Mucosa of gallbladder (tissue), 1 donor: ENCODE results near the gene SLC37A3. TPM values are rescaled to one million over a fixed set of nuclear protein-coding genes. Genes with fewer than 3 reads are reported as not detected.

Experiments
- DNase-seq: peaks from one replicate; pipeline ENCODE4 v3.0.0-alpha.2; 2020; ENCODE audit warnings: low spot score
- total RNA-seq: library from RNA; stranded (reverse); gene quantifications from one replicate; pipeline ENCODE4 v1.2.1, GENCODE V29; 2021
- donor health status: DM: no; HTN: no; CAD: no.

The SLC37A3 gene
- total RNA-seq, 1 donor from 2014 or later, result 40.9 TPM

DNA sequence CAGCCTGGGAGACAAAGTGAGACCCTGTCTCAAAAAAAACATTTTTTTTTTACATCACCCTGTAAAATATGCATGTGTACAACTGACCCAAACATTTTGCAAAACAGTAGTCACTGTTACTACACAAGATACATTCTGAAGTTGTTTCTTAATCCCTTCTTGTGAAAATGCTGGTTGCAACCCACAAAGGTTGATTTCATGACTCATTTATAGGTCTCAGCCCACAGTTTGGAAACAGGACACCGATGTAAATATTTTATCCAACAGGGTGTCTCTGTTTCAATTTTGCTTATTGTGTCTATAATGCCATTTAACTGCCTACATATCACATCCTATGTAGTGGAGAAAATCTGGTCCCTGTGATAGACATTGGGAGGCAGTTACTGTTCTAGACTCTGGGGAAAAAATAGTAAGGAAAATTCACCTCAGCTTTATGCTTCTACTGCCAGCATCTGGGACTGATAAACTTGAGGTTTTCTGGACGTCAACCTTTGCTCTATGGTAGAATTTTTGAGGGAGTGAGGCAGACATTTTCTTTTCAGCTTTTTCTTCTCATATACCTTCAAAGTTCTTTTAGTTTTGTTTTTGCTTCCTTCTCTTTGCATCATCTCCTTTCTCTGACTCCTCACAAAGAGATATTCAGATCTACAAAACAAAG, 4.0 kb upstream of the SLC37A3 start:
- no peak for DNase-seq

DNA sequence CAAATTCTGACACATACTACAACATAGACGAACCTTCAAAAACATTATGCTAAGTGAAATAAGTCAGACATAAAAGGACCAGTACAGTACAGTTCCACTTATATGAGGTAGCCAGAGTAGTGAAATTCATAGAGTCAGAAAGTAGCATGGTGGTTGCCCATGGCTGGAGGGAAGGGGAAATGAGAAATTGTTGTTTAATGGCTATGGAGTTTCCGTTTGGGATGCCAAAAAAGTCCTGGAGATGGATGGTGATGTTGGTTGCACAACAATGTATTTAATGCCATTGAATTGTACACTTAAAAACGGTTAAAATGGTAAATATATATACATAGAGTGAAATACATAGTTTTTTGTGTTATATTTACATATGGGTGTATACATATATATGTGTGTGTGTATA, 2.1 kb upstream of the SLC37A3 start:
- DNase-seq, result no peak

DNA sequence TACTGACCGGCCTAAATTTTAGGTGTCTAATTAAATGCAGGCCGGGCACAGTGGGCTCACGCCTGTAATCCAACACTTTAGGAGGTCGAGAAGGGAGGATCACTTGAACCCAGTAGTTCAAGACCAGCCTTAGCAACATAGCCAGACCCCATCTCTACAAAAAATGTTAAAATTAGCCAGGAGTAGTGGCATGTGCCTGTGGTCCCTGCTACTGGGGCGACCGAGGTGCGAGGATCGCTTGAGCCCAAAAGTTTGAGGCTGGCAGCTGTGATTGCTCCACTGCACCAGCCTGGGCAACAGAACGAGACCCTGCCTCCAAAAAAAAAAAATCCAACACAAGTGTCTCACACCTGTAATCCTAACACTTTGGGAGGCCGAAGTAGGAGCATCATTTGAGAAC, 491 bp upstream of the SLC37A3 start:
- DNase-seq, result no peak

DNA sequence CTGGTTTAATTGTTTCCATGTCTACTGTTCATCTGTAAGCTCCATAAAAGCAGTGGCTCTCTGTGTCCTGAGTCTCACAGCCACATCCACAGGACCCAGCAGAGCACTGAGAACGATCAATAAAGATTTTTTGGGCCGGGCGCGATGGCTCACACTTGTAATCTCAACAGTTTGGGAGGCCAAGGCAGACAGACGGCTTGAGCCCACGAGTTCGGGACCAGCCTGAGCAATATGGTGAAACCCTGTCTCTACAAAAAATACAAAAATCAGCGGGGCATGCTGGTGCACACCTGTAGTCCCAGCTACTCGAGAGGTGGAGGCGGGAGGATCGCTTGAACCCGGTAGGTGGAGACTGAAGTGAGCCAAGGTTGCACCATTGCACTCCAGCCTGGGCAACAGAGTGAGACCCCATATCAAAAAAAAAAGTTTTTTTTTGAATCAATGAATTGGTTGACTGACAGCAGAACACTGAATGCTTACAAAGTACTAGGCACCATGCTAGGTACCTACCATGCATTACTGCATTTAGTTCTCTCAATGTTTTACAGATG, 4.5 kb downstream of the SLC37A3 start:
- no peak for DNase-seq

- DNase-seq, result no peak
These were observed 6.7 kb downstream of the SLC37A3 start for GRCh38 chr7:140391634-140392033.

- no peak for DNase-seq
These were observed 7.7 kb downstream of the SLC37A3 start for GRCh38 chr7:140390466-140391190.

GRCh38 chr7:140390034-140390433, 8.3 kb downstream of the SLC37A3 start:
- DNase-seq, result no peak

DNA sequence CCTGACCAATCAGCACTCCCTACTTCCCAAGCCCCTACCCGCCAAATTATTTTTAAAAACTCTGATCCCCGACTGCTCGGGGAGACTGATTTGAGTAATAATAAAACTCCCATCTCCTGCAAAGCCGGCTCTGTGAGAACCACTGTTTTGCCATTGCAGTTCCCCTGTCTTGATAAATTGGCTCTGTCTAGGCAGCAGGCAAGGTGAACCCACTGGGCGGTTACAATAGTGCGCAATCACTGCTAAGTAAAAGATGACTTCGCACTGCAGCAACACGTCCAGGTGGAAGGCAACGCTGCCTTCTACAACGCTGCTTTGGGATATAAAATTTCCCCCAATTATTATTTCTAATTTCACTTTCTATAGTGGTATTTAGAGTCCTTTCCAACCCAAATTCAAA, 8.9 kb downstream of the SLC37A3 start:
- no peak for DNase-seq

DNA sequence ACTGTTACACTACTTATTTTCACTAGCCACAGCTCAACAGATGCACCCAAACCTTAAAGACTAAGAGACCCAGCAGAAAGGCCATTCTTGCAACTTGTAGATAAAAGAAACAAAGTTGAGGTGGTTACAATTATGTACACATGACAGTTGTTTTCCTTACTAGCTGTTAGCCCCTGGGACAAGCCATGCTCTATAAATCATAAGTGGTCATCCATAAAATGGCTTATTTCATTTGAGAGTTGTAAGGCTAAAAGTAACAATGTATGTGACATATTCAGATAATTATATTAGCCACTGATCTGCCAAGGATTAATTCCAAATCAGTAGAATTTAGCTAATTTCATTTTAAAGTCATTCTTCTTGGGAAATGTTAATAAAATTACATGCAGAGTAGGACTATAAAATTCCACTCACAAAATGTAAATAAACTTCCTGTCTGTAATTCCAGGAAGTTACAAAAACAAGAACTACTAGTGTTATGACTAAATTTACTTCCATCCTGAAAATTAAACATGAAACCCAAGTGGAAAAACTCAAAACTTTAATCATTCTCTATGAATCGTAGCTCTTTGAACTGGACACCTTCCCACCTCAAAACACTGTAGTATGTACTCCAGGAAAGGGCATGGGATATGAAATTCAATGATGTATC, 13.3 kb downstream of the SLC37A3 start:
- DNase-seq, result no peak

DNA sequence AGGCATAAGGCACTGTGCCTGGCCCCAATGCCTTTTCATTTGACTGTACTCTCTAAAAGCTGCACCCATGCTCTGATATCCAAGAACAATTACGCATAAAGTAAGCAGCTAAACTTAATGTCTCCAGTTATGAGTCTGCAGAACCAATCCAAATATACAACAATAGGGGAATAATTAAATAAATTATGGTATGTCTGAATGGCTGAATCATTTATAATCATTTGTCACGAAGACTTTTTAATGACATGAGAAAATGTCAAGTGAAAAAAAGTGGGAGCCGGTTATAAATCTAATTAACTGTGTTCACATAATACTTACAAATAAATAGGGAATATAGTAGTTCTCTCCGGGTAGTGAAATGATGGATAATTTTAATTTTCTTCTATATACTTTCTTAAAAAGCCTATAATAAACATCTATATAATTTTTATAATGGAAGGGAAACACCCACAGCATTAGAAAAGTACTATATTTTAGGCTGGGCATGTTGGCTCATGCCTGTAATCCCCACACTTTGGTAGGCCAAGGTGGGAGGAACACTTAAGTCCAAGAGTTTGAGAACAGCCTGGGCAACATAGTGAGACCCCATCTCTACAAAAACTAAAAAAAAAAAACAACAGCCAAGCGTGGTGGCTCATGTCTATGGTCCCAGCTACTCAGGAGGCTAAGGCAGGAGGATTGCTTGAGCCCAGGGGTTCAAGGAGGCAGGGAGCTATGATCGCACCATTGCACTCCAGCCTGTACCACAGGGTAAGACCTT, 14.2 kb downstream of the SLC37A3 start:
- no peak for DNase-seq

- no peak for DNase-seq
These were observed 22.2 kb downstream of the SLC37A3 start for GRCh38 chr7:140375892-140376730.

GRCh38 chr7:140375323-140375722, 23.0 kb downstream of the SLC37A3 start:
- no peak for DNase-seq

DNA sequence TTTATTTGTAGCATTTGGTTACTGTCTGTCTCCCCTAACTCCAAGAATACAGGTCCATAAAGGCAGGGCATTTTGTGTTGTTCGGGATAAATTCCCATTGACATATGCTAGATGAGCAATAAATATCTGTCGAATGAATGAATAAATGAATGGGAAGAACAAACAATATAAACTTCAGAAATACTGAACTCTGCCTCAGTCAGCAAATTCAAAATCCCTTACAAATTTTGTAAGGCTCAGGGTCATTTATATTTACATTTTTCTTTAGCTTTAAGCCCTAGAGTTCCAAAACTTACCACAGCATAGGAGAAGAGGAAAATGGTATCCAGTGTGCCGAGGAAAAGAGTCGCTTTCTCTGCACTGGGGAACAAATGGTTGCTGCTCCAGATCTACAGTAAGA, 29.0 kb downstream of the SLC37A3 start:
- DNase-seq, result no peak

- no peak for DNase-seq
These were observed 30.8 kb downstream of the SLC37A3 start for GRCh38 chr7:140367528-140367927.

- DNase-seq, result no peak
These were observed 33.5 kb downstream of the SLC37A3 start for GRCh38 chr7:140364819-140365218.

GRCh38 chr7:140360697-140361229, 37.6 kb downstream of the SLC37A3 start:
- DNase-seq, result no peak

DNA sequence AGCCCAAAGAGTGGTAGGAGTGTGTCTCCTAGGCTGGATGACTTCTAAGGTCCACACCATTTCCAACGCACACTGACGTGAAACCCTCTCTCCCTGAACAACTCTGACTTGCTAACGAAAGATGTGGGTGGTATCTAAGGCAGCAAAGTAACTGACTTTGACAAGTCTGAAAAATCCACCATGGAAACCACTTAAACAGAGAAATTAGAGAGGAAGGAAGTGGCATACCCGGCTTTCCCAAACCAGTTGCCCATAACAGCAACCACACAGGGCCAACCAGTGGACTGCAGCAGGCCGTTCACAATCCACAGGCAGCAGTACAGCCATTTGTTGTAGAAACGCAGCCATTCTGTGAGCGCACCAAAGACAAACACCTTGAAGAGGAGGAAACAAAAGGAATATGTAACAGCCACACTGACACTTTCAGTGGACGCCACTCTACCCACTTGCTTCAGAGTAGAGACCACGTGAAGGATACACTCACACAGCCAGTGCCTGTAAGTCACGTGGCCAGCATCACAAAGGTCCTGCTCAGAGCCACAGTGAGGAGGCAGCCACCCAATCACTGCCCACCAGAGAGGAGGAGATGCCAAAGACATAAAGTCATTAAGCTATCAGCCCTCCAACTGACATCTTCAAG, 39.8 kb downstream of the SLC37A3 start:
- no peak for DNase-seq

GRCh38 chr7:140358024-140358411, 40.3 kb downstream of the SLC37A3 start:
- no peak for DNase-seq

GRCh38 chr7:140350056-140350455, 48.3 kb downstream of the SLC37A3 start:
- DNase-seq, result no peak

- DNase-seq, result no peak
These were observed 49.1 kb downstream of the SLC37A3 start for GRCh38 chr7:140349144-140349771.
